Fibroblast of mammary gland (primary cell): ENCODE results near the gene CARS1.

Source experiments
- DNase-seq: peaks from one replicate; pipeline ENCODE4 v3.0.0-alpha.2; 2010; ENCODE audit warnings: low read depth
- H3K4me3 ChIP-seq: 2 replicates; pipeline ENCODE4 v1.5.1; 2011; ENCODE audit warnings: low read depth, mild to moderate bottlenecking, low read length, moderate library complexity; ENCODE audit not compliant: control insufficient read depth
- CTCF ChIP-seq: conservative IDR thresholded peaks from 2 replicates; pipeline ENCODE4 v1.5.1; 2011; ENCODE audit warnings: low read depth, low read length, inconsistent platforms; ENCODE audit not compliant: control insufficient read depth, insufficient read depth

Gene CARS1

GRCh38 chr11:2996976-2997375 is 60.2 kb downstream of the CARS1 start:
- TF ChIP-seq CTCF: no peak
- H3K4me3 ChIP-seq: no peak overlapping the region
- no peak for DNase-seq

- TF ChIP-seq CTCF: no peak
- no peak overlapping the region for H3K4me3 ChIP-seq
- DNase-seq: no peak
These were observed 61.2 kb downstream of the CARS1 start for GRCh38 chr11:2995893-2996554.

- no peak for DNase-seq
- TF ChIP-seq CTCF: no peak
- H3K4me3 ChIP-seq: no peak overlapping the region
These were observed 62.1 kb downstream of the CARS1 start for GRCh38 chr11:2995031-2995561.

- TF ChIP-seq CTCF: no peak
- DNase-seq: no peak
- no peak overlapping the region for H3K4me3 ChIP-seq
These were observed 62.9 kb downstream of the CARS1 start for GRCh38 chr11:2994336-2994730.

GRCh38 chr11:2992997-2993325 is 64.3 kb downstream of the CARS1 start:
- TF ChIP-seq CTCF: no peak
- DNase-seq: no peak
- peak overlapping the region; percentile 92 for H3K4me3 ChIP-seq

GRCh38 chr11:2992234-2992996 is 64.8 kb downstream of the CARS1 start, which contains the start of gene NAP1L4:
Gene NAP1L4 (minus strand): TSS chr11:2992329. CDS start chr11:2979220, 13,109 bp downstream.
- H3K4me3 ChIP-seq: peak within 1 kb of the TSS; percentile 92
- TF ChIP-seq CTCF: no peak
- peak; percentile 95 for DNase-seq
